GM19240 (cell line): ENCODE data around the gene RPS27A.
"Not testable (repeated sequence)": the region's sequence is repeated elsewhere in the genome, so short reads cannot be mapped to it uniquely, and the experiment has no call there.

ENCODE experiments used
- DNase-seq: peaks from one replicate; pipeline ENCODE4 v3.0.0; 2011; ENCODE audit warnings: low spot score; ENCODE audit not compliant: insufficient read length

RPS27A gene

DNA sequence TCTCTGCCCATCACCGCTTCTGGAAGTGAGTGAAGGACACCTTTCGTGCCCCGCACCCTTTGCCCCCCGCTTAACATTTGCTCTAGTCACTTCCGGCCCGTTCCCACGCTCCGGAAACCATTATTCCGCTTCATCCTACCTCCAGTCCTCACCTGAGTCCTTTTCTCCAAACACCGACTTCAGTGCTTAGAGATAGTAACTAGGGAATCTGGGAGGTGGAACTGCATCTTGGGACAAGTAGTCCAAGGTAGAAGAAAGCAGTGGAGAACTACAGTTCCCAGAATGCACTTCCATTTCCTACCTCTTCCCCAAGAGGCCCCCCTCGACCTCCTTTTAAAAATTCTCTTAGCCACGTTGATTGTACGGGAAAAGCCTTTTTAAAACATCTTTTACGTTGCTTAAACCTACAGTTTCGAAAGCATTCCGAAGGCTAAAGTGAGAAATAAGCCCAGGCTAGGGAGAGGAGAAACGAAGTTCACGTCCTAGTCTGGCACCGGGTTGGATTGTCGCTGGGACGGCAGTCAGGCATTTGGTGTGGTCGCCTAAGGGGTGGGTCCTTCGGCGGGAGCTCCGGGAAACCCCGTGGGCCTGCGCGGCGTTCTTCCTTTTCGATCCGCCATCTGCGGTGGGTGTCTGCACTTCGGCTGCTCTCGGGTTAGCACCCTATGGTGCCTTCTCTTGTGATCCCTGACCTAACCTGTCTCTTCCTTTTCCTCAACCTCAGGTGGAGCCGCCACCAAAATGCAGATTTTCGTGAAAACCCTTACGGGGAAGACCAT, at the start of gene RPS27A, which contains the start of gene CLHC1:
TSS of gene RPS27A (plus strand) at position 605 of the 779 bp plus-strand sequence. CDS start at position 742, 137 bp downstream.
TSS of gene CLHC1 (minus strand) at position 210 of the 779 bp plus-strand sequence. CDS start 9,882 bp downstream, outside the sequence.
- peak; percentile 37 for DNase-seq

DNA sequence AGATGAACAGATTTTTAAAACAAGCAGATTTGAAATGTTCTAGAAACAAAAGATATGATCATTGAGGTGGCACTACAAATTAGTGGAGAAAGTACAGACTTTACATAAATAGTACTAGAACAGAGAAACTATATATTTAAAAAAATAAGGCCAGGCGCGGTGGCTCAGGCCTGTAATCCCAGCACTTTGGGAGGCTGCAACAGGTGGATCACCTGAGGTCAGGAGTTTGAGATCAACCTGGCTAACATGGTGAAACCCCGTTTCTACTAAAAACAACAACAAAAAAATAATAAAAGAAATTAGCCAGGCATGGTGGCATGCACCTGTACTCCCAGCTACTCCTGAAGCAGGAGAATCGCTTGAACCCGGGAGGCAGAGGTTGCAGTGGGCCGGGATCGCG, 45.7 kb upstream of the RPS27A start:
- not testable (repeated sequence) for DNase-seq

DNA sequence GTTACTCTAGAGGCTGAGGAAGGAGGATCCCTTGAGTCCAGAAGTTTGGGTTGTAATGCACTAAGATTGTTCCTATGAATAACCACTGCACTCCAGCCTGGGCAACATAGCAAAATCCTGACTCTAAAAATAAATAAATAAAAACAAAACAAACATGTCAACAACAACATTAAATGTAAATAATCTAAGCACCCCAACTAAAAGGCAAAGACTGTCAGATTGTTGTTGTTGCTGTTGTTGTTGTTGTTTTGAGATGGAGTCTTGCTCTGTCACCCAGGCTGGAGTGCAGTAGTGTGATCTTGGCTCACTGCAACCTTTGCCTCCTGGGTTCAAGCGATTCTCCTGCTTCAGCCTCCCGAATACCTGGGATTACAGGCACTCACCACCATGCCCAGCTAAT, 40.6 kb upstream of the RPS27A start:
- DNase-seq, result not testable (repeated sequence)

DNA sequence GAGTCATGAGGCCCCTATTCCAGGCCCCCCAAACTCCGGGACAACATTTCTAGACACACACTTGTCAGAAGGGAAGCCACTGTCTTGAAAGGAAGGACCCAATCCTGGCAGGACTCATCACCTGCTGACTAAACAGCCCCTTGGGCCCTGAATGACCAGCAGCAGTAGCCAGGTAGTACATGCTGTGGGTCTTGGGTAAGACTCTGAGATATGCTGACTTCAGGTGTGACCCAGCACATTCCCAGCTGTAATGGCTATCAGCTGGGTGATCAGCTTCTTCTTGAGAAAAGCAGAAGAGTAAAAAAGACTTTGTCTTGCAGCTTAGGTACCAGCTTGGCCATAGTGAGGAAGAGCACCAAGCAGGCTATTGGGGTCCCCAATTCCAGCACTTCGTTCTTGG, 36.0 kb upstream of the RPS27A start:
- no peak for DNase-seq

DNA sequence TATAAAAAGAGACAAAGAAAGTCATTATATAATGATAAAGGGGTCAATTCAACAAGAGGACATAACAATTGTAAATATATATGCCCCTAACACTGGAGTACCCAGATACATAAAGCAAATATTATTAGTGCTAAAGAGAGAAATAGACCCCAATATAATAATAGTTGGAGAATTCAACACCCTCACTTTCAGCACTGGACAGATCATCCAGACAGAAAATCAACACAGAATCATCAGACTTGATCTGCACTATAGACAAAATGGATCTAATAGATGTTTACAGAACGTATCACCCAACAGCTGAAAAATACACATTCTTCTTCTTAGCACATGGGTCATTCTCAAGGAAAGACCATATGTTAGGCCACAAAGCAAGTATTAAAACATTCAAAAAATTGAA, 32.1 kb upstream of the RPS27A start:
- DNase-seq, result no peak

DNA sequence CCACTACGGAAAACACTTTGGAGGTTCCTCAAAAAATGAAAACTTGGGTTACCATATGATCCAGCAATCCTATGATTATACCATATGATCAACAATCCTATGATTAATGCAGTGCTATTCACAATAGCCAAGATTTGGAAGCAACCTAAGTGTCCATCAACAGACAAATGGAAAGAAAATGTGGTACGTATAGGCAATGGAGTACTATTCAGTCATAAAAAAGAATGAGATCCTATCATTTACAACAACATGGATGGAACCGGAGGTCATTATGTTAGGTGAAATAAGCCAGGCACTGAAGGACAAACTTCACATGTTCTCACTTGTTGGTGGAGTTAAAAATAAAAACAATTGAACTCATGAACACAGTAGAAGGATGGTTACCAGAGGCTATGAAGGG, 28.0 kb upstream of the RPS27A start:
- DNase-seq, result no peak

DNA sequence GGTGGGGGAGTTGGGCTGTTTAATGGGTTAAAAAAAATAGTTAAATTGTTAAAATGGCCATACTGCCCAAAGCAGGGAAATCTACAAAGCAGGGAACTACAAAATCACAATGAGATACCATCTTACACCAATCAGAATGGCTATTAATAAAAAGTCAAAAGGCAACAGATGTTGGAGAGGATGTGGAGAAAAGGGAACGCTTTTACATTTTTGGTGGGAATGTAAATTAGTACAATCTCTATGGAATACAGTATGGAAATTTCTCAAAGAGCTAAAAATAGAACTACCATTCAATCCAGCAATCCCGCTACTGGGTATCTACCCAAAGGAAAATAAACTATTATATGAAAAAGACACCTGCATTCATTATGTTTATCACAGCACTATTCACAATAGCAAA, 27.5 kb upstream of the RPS27A start:
- DNase-seq, result no peak

DNA sequence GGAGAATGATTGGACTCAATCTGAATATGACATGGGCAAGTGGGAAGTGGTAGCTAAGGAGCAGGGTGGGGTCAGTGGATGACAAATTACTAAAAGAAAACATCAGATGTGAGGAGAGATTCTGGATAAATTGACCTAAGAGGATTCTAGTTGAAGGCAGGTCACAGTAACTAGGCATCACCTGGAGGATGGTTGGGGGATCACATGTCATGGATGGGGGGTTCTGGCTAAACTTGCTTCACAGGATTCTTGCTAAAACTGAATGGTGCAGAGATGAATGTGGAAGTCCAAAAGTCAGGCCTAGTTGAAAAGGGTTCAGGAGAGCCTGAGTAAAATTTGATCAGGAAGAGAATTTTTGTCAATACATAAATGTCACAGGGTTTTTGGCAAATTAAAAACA, 18.7 kb upstream of the RPS27A start:
- DNase-seq, result no peak

DNA sequence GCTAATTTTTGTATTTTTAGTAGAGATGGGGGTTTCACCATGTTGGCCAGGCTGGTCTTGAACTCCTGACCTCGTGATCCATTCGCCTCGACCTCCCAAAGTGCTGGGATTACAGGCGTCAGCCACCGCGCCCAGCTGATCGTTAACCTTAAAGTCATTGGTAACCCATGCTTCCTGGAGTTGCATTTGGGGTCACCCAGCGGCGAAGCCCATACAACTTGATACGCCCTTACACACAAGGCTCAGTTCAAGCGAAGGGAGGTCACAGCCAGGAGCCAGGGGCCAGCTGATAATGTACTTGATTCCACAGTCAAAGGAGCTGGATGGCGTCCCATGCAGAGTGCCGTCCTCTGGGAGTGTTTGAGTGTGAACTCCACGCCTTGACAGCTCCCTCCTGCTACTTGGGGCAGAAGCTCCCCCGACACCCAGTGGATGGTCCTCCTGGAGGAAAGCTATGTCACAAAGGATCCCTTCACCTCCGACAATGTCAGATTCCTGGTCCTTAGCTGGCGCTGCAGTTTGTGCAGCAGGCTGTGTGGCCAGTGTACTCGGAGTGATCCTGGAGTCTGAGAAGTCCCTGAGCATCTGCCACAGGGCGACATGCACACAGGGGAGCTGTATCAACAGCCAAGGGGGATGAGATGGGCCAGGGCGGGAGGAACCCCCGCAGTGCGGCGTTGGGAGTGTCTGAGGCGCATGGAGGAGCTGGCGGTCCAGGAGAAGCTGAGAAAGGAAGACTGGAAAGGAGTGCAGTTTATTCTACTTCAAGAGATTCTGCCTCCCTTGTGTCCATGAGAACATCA, 8.3 kb upstream of the RPS27A start:
- DNase-seq, result no peak

DNA sequence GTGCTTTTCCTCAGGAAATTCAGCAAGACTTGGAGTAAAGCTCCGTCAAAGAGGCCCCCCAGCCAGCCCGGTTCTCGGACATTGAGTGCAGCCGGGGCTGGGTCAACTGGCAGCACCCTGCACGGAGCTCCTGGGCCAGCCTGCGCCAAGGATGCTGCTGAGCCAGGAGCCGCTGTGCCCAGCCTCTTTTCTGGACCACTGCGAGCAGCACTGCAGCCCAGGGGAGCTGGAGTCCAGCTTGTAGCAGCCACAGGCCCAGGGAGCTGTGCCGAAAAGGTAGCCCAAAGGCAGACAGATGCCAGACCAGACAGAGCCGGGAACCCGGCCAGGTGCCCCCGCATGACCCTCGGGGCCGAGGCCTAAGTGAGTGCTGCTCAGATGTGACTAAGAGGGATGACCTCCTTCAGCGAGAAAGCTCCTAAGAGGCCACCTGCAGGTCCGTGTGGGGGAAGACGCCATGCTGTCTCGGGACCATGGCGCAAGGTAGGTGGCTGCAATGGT, 7.7 kb upstream of the RPS27A start:
- DNase-seq, result no peak

DNA sequence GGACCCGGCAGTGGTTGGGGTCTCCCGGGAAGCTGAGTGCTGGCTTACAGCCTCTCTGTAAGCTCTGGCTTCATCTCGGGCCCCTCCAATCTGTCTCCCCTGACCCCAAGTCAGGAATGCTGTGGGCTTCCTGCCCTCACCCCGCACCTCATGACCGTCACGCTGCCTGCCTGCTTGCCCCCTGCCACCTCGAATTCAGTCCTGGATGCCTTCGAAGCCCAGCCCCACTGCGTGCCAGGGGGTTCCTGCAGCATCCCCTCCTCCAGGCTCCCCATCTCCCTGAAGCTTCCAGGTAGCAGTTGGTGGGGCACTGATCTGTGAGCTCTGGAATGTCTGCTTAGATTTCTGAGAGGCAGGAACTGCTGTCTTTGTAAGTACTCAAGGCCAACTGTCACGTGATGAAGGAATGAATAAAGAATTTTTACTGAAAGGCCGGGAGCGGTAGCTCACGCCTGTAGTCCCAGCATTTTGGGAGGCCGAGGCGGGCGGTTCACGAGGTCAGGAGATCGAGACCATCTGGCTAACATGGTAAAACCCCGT, 6.9 kb upstream of the RPS27A start:
- DNase-seq, result no peak

DNA sequence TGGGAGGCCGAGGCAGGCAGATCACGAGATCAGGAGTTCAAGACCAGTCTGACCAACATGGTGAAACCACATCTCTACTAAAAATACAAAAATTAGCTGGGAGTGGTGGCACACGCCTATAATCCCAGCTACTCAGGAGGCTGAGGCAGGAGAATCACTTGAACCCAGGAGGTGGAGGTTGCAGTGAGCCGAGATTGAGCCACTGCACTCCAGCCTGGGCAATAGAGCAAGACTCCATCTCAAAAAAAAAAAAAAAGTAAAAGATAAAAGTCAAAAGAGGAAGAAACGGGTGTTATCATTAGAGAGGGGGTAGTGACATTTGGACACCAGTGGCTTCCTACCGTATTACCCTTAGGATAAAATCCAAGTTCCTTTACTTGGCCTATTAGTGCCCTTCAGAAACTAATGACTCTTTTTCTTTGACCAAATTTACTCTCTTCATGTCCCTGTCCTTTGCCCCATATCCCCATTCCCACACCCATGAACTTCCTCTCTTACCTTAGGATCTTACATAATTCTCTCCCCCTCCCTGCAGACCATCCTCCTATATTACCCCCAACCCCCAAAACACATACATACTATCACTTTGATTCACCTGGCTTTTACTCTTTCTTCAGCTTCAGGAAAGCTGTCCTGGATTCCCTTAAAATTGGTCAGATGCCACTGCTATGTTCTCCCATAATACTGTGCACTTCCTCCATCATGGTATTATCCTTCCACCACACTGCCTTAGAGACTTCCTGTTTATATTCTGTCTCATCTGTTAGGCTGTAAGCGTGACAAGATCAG, 4.9 kb upstream of the RPS27A start:
- not testable (repeated sequence) for DNase-seq

DNA sequence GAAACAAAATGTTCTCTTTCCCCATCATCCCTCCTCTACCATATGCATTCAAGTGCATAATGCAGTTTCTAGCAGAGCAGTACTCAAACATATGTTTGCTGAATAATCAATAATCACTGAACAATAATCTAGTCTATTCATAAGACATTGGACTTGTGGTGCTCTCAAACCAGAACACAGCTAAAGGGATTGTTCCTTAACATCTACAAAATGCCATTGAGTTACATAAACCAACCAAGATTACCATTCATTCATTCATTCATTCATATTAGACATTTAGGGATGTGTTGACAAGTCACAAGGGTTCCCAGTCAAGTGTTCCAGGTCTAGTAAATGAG, 4.3 kb upstream of the RPS27A start:
- DNase-seq, result no peak

DNA sequence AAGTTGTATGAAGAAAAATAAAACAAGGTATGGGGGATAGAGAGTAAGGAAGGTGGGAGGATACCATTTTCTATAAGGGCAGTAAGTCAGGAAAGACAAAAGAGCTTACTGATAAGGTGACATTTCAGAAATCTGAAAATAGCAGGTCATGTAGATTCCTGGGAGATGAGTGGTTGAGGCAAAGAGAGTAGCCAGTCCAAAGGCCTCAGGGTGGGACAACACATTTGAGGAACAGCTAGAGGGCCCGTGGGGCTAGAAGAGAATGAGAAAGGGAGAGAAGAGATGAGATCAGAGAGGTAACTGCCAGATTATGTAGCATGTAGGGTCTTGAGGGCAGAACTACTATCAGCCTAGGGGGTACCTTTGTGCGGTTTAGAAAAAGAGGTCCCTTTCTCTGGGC, 3.3 kb upstream of the RPS27A start:
- DNase-seq, result no peak

DNA sequence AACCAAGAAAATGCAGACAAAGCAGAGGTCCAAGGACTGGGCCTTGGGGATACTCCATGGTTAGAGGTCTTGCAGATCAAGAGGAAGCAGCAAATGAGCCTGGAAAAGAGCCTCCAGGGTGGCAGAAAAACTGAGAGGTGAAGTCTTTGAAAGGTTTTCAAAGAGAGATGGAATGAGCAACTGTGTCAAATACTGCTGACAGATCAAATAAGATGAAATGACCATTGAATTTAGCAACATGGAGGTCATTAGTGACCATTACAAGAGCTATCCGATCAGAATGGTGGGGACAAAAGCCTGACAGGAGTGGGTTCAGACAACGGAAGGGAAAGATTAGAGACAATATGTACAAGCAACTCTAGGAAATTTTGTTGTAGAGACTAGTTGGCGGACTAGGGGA, 1.9 kb upstream of the RPS27A start:
- DNase-seq, result no peak

DNA sequence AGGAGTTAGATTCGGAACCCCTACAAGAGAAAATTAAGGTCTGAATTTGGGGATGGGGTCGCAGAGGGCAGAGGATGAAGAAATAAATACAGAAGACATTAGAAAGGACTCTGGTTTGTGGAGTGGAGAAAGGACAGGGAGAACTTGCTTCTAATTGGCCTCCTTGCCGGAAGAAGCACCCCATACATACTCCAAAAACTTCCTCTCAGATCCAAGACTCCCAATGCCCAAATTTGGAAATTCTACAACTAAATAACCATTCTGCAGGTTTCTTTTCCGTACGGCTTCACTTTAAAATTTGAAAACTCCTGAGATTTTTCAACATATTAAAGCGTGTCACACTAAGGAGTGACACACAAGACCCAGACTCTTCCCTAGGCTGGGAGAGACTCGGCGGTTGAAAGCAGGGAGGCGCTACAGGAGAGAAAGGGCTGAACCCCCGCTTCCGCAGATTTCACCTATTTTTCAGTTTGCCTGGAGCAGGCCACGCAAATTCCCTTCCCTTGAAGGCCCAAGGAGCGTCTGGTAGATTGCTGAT, 873 bp upstream of the RPS27A start:
- DNase-seq, result no peak

DNA sequence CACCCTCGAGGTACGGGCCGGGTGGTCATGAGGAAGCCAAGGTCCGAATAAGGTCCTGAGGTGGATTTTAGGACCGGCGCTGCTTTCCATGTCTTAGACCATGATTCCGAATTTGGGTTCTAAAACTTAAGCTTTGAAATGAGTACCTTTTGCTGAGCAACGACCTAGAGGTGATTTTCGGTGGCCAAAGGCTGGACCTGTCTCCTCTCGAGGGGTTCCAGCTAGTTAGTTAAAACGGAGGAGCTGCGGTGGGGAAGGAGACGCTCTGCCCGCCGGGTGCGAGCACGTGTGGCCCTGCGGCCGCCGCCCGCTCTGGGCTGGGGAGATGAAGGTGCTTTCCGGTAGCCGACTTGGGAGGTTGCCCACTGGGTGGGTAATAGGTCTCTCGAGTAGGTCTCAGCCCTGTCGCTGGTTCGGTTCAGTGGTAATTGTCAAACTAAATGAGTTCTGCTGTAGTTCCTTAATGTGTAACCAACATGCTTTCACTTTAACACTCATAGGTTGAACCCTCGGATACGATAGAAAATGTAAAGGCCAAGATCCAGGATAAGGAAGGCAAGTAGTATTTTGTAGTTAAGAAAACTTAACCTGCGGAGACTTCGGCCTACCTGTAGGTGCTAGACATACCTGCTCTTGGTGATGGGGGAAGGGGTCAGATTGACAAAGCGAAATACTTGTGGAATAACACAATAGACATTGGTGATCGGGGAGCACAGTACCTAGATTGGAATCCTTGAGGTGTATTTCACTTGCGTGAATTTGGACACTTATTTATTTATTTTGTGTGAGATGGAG, 572 bp downstream of the RPS27A start:
- DNase-seq, result peak; percentile 21

DNA sequence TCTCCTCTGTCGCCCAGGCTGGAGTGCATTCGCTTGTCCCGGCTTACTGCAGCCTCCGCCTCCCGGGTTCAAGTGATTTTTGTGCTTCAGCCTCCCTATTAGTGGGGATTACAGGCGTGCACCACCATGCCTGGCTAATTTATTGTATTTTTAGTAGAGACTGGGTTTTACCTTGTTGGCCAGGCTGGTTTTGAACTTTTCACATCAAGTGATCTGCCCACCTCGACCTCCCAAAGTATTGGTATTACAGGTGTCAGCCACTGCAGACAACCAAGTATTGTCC, 1.1 kb downstream of the RPS27A start:
- DNase-seq, result no peak

DNA sequence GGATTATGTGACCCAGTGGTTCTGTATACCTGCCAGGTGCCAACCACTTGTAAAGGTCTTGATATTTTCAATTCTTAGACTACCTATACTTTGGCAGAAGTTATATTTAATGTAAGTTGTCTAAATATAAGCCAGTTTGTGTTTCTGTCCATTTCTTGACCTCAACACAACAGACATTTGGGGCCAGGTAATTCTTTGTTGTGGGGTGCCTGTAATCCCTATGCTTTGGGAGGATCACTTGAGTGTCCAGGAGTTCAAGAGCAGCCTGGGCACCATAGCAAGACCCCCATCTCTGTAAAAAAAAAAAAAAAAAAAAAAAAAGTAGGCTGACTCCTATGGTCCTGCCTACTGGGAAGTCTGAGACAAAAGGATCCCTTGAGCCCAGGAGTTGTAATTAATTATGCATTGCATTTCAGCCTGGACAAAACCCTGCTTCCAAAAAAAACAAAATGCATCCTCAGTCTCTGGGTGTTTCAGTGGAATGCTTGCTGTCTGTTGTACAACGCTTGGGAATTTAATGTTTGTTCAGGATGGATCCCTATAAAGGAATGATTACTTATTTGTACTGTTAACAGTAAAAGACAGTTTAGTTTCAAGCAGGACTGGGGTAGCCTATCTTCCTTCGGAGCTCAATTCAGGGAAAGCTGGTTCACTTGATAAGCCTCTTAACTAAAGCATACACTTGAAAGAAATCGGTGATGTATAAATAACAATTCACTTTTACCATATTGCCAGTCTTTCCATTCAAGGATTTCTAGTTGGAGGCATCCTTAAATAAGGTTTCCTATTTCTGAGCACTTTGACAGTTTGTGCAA, 3.4 kb downstream of the RPS27A start:
- DNase-seq, result no peak
